Measurements from ENCODE around the gene MSANTD1. TPM values are rescaled to one million over a fixed set of nuclear protein-coding genes. Genes with fewer than 3 reads are reported as not detected.

Gene MSANTD1
- total RNA-seq, 2 donors from 2014 or later: 1.5 to 1.7 TPM

DNA sequence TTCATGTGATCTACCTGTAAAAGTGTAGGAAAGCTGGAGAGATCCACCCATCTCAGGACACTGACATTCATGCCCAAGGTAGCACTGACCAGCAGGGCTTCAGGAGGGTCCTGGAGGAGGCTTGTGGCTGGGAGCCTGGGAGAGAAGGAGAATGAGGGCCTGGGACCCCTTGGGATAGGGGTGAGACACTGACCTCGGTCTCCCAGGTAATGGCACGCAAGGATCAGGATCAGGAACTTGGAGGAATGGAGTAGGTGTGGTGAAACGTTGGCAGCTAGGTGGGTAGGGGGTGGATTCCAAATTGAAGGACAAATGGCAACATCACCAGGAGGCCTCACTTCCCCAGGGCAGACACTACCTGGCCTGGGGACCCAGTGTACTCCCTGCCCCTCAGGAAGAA lies 31.5 kb downstream of the MSANTD1 start:
- no peak for DNase-seq
- H3K4me3 Mint-ChIP-seq: no peak overlapping the region
- H3K9me3 ChIP-seq (ENCODE audit: control insufficient read depth, low read length, poor library complexity, severe bottlenecking): no peaks in the 10 kb centered on the region
- peaks cover 4% of the 10 kb centered on the region for H3K4me1 Mint-ChIP-seq
- peaks cover 32% of the 10 kb centered on the region for H3K27me3 Mint-ChIP-seq
- ATAC-seq: no peak
- H3K36me3 Mint-ChIP-seq (ENCODE audit: low read depth): no peaks in the 10 kb centered on the region
- H3K27ac Mint-ChIP-seq: no peak overlapping the region

DNA sequence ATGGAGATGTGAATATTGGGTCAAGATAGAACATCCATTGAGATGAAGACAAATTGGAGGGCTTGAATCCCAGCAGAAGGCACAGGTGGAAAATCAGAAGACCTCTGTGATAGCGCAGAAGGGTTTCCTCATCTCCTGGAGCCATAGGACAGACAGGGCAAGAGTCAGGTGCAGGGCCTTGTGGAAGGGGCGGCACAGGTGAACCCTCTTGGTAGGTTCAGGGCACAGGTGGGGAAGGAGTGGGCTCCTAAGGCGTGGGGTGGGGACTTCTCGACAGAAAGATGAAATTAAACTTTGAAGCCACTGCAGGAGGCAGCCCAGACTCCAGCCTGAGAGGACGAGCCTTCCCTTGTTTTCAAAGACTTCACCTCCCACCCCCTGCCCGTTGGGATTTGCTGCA lies 34.5 kb downstream of the MSANTD1 start:
- Mint-ChIP-seq H3K4me1 (peaks cover 3% of the 10 kb centered on the region), H3K4me3 (no peak overlapping the region), H3K36me3 (ENCODE audit: low read depth) (no peaks in the 10 kb centered on the region), H3K27me3 (peaks cover 40% of the 10 kb centered on the region), H3K27ac (no peak overlapping the region)
- no peaks in the 10 kb centered on the region for H3K9me3 ChIP-seq (ENCODE audit: control insufficient read depth, low read length, poor library complexity, severe bottlenecking)
- DNase-seq (no peak), ATAC-seq (no peak)

DNA sequence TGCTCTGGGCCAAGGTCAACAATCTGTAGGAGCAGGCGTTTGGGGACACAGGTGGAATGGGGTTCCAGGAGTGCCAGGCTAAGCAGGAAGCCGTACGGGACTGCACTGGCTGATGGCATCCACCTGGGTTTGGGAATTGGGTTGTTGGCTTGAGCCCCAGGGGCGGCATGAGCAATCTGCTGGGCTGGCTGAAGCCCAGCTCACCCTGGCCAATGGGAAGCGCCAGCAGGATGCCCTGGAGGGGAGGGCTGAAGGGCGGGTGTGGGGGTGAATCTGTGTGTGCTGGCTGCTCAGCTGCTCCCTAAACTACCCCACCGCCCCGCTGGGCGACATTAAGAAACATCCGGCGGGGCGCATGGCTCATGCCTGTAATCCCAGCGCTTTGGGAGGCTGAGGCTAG lies 35.0 kb downstream of the MSANTD1 start:
- Mint-ChIP-seq H3K36me3 (ENCODE audit: low read depth) (no peaks in the 10 kb centered on the region), H3K27me3 (peaks cover 43% of the 10 kb centered on the region), H3K27ac (no peak overlapping the region), H3K4me3 (no peak overlapping the region), H3K4me1 (peaks cover 3% of the 10 kb centered on the region)
- DNase-seq: no peak
- no peak for ATAC-seq
- no peaks in the 10 kb centered on the region for H3K9me3 ChIP-seq (ENCODE audit: control insufficient read depth, low read length, poor library complexity, severe bottlenecking)

DNA sequence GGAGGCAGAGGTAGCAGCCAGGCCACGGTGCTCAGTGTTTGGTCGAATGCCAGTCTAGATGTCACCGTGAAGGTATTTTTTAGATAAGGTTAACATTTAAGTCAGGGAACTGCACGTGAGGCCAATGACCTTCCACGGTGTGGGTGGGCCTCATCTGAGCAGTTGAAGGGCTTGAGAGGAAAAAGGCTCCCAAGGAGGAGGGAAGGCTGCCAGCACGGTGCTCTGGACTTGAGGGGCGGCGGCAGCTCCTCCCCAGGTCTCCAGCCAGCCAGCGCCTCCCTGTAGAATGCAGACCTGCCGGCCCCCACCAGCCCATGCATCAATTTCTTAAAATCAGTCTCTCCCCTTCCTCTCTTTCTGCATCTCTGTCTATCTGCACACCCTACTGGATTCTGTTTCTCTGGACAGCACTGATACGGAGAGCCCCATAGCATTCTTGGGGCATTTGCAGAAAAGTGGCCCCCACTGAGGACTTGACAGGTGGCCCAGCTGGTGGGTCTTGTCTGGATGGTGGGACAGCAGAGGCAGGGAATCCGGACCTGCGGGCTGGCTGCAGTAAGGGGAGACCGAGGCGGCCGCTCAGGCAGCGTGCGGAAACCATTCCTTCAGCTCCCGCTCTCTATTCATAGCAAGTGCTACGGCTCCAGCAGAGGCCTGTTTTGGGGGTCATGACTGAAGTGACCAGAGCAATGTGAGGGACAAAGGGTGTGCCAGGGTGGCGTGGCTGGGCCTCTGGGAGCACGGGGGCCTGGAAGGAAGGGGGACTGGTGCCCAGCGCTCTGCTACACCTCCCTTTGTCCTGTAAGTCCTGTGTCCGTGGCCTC lies 36.0 kb downstream of the MSANTD1 start:
- ATAC-seq (no peak), DNase-seq (no peak)
- Mint-ChIP-seq H3K27ac (no peak overlapping the region), H3K4me1 (peaks cover 3% of the 10 kb centered on the region), H3K36me3 (ENCODE audit: low read depth) (no peaks in the 10 kb centered on the region), H3K4me3 (no peak overlapping the region), H3K27me3 (peaks cover 49% of the 10 kb centered on the region)
- no peaks in the 10 kb centered on the region for H3K9me3 ChIP-seq (ENCODE audit: control insufficient read depth, low read length, poor library complexity, severe bottlenecking)

DNA sequence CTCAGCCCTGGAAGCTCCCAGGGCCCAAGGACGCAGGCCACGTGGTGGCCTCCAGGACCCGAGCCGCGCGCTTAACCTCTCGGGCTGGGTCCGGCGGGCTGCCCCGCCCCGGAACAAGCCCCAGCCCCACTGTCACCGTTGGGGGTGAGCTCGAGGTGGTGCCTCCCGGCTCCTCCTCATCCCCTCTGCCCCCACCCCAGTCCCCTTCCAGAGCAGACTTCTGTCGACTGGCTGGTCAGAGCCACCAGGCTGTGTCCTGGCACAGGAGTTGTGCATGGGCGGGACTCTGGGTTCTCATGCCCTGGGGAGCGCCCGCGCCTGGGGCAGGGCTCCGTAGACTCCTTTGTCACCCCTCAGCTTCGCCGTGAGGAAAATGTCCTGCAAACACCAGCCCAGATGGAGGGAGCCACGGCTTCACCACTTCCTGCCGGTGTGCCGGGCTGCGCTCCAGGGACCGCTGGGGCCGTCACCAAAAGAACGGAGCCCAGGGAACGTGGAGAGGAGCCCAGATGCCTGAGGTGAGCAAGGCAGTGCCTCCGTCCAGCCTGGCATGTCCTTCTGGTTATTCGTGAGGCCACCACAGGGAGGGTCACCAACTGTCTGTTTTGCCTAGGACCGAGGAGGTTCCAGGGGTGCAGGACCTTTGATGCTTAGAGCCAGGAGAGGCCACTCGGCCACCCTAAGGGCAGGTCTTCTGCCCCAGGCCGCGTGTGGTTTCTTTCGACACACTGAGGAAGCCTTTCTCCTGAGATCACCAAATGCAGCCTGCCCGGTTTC lies 36.8 kb downstream of the MSANTD1 start:
- H3K27me3 Mint-ChIP-seq: peaks cover 53% of the 10 kb centered on the region
- H3K36me3 Mint-ChIP-seq (ENCODE audit: low read depth): no peaks in the 10 kb centered on the region
- no peak overlapping the region for H3K4me3 Mint-ChIP-seq
- H3K27ac Mint-ChIP-seq: no peak overlapping the region
- ATAC-seq (peak; percentile 59), DNase-seq (no peak)
- H3K4me1 Mint-ChIP-seq: peaks cover 3% of the 10 kb centered on the region
- H3K9me3 ChIP-seq (ENCODE audit: control insufficient read depth, low read length, poor library complexity, severe bottlenecking): no peaks in the 10 kb centered on the region

DNA sequence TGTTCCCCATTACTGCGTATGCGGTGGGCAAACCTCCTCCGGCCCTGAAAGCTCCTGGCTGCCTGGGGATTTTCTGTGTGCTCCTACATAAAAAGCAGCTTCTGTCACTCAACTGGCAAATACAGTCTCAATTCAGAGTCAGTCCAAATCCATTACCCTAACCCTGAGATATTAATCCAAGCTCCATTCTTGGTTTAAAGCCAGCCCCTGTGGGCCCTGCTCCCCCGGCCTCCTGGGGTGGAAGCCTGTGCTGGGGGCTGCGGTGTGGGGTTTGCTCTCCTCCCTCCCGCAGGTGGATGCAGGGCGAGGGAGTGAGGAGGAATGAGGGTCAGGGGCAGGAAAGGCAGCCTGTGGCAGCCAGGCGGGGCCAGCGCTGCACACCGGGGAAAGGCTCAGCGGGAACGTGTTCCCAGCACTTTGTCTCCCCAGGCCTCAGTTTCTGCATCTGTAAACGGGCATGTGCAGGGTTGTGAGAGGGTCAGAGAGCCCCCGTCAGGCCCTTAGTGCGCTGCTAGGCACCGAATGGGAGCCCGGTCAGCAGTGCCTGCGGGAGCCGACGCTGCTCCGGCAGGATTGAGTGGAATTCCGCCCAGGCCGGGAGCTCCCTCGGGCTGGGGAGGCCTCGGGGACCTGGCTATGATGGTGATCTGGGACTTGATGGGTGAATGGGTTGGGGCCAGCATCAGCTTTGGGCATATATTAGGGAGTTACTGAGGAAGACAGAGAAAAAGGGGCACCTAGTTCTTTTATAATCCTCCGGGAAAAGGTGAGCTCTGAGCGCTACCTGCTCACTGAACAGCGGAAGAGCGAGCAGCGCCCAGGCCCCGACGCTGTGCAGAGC lies 37.6 kb downstream of the MSANTD1 start:
- no peaks in the 10 kb centered on the region for H3K9me3 ChIP-seq (ENCODE audit: control insufficient read depth, low read length, poor library complexity, severe bottlenecking)
- no peak overlapping the region for H3K4me3 Mint-ChIP-seq
- no peaks in the 10 kb centered on the region for H3K36me3 Mint-ChIP-seq (ENCODE audit: low read depth)
- H3K27me3 Mint-ChIP-seq: peaks cover 49% of the 10 kb centered on the region
- H3K4me1 Mint-ChIP-seq: peaks cover 4% of the 10 kb centered on the region
- DNase-seq (no peak), ATAC-seq (no peak)
- no peak overlapping the region for H3K27ac Mint-ChIP-seq

DNA sequence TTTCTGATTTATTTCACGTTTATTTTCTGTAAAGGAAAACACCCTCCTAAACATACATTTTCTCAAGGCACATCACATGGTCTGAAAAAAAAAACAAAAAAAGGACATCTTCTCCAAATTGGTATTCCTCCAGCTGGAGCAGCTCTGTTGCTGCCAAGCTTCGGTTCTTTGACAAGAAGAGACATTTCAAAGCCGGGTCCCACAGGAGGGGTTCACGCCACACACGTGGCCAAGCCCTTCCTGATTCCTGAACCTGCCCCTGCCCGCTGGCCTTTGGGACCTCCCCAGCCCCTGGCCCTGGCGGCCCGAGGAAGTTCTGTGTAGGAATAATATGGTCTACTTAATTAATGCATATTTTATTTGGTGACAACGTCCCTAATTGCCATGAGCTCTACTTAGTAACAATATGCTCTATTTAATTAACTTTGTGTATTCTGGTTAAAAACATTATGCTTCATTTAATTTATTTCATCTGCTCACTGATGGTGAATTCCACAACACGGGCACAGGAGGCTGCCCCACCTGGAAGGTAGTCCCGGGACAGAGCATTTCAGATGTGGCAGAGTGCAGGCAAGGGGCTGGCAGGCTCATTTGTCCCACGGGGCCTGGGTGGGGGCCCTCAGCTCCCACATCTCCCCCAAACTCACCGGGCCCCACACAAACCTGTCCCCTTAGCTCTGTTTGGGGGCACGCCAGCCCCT lies 38.5 kb downstream of the MSANTD1 start:
- DNase-seq (no peak), ATAC-seq (no peak)
- Mint-ChIP-seq H3K27ac (no peak overlapping the region), H3K36me3 (ENCODE audit: low read depth) (no peaks in the 10 kb centered on the region), H3K4me3 (no peak overlapping the region), H3K4me1 (peaks cover 8% of the 10 kb centered on the region), H3K27me3 (peaks cover 52% of the 10 kb centered on the region)
- no peaks in the 10 kb centered on the region for H3K9me3 ChIP-seq (ENCODE audit: control insufficient read depth, low read length, poor library complexity, severe bottlenecking)

DNA sequence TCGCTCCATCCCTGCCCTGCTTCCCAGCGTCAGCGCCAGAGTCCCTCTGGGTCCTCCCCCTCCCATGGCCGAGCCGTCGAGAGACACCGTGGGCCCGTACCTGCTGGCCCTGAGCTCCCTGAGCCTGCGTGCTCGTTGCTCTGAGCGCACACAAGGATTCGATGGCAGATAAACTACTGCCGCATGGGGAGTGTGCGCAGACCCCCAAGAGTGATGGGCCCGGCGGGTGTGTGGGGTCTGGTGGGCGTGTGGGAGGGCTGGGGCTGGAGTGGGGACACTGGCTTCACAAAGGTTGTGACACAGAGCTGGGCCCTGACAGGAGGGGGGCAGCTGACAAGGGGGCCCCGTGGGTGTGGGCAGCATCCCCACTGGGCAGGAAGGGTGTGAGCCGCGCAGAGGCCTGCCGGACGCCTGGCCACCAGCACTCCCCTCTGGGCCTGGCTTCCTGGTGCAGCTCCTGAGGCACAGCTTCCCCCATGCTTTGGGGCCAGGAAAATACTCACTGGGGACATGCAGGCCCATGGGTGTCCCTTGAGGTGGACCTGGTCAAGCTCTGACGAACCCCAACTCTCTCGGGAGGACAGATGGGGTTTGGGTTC lies 39.1 kb downstream of the MSANTD1 start:
- peaks cover 48% of the 10 kb centered on the region for H3K27me3 Mint-ChIP-seq
- peaks cover 8% of the 10 kb centered on the region for H3K4me1 Mint-ChIP-seq
- no peaks in the 10 kb centered on the region for H3K36me3 Mint-ChIP-seq (ENCODE audit: low read depth)
- no peak for DNase-seq
- H3K4me3 Mint-ChIP-seq: no peak overlapping the region
- H3K9me3 ChIP-seq (ENCODE audit: control insufficient read depth, low read length, poor library complexity, severe bottlenecking): no peaks in the 10 kb centered on the region
- no peak overlapping the region for H3K27ac Mint-ChIP-seq
- ATAC-seq: no peak

DNA sequence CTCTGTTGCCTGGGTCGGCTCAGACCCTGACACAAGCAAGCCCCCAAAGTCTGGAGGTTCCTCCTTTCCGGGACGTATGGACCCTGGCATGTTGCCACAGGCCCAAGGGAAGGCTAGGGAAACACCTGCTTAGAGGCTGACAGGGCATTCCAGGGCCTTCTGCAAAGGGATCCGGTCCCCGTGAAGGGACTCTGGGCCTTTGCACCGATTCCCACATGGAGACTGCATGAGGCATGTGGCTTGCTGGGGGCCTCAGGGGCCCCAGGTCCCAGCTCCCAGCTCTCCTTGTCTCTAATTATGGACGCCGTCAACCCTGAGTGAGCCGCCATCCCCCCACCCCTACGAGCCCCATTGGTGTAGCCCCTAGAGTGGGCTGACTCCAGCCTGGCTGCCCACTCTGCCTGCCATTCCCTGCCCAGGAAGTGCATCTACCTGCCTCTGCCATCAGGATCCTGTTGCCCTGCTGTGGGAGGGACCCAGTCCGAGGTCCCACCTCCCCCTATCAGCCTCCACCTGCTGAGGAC lies 39.7 kb downstream of the MSANTD1 start:
- Mint-ChIP-seq H3K36me3 (ENCODE audit: low read depth) (no peaks in the 10 kb centered on the region), H3K27ac (no peak overlapping the region), H3K27me3 (peaks cover 42% of the 10 kb centered on the region), H3K4me3 (no peak overlapping the region), H3K4me1 (peaks cover 11% of the 10 kb centered on the region)
- no peaks in the 10 kb centered on the region for H3K9me3 ChIP-seq (ENCODE audit: control insufficient read depth, low read length, poor library complexity, severe bottlenecking)
- DNase-seq (no peak), ATAC-seq (no peak)

DNA sequence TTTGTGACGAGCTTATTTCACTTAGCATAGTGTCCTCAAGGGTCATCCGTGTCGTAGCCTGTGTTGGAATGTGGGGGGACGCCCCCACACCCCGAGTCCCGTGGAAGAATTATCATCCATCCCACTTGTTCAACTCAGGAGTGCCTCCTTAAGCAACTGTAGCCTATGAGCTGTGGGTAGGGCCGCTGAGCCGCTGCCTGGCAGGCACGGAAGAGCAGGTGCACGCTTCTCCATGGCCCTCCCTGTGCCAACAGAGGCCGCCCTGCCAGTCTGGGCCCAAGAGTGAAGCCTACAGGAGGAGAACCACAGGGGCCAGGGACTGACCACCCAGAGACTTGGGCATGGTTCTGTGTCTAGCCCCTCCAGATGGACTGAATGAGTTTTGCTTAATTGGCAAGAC lies 41.5 kb downstream of the MSANTD1 start:
- no peaks in the 10 kb centered on the region for H3K9me3 ChIP-seq (ENCODE audit: control insufficient read depth, low read length, poor library complexity, severe bottlenecking)
- no peak for DNase-seq
- peaks cover 34% of the 10 kb centered on the region for H3K27me3 Mint-ChIP-seq
- ATAC-seq: no peak
- no peak overlapping the region for H3K4me3 Mint-ChIP-seq
- no peak overlapping the region for H3K27ac Mint-ChIP-seq
- H3K4me1 Mint-ChIP-seq: peaks cover 17% of the 10 kb centered on the region
- H3K36me3 Mint-ChIP-seq (ENCODE audit: low read depth): no peaks in the 10 kb centered on the region

DNA sequence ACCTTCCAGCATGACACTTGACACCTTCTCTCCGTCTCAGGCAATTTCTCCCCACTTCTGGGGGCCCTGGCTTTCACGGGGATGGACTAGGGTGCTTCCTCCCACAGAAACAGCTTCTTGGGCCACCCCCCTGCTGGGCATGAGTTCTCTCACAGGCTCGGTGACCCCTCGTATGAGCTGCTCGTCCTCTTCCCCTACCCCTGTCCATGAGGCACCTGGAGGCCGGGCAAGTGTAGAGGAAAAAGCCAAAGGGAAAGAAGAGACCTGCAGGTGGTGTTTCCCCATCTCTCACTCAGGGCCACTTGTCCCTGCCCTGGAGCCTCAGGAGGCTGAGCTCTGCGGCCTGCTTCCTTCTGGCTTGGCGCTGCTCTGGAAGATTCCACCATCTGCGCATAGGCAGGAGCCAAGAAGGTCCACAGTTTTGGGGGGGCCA lies 41.9 kb downstream of the MSANTD1 start:
- Mint-ChIP-seq H3K4me1 (peaks cover 17% of the 10 kb centered on the region), H3K27ac (no peak overlapping the region), H3K27me3 (peaks cover 34% of the 10 kb centered on the region), H3K36me3 (ENCODE audit: low read depth) (no peaks in the 10 kb centered on the region), H3K4me3 (no peak overlapping the region)
- DNase-seq: no peak
- no peaks in the 10 kb centered on the region for H3K9me3 ChIP-seq (ENCODE audit: control insufficient read depth, low read length, poor library complexity, severe bottlenecking)
- no peak for ATAC-seq

DNA sequence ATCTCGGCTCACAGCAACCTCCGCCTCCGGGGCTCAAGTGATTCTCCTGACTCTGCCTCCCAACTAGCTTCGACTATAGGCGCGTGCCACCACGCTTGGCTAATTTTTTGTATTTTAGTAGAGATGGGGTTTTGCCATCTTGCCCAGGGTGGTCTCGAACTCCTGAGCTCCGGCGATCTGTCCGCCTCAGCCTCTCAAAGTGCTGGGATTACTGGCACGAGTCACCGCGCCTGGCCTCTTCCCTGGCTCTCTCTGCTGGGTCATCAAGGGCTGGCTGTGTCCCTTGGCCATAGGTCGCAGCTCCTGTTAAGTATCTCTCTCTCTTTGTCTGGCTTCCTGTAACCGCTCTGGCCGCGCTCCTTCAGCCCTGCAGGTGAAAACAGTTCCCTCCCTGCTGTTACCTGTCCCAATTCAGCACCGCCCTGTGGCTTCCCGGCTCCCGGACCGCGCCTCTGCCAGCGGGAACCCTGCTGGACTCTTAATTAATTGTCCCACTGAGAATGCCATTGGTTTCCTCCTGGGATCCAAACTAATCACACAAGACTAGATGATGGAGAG lies 42.5 kb downstream of the MSANTD1 start:
- H3K4me1 Mint-ChIP-seq: peaks cover 17% of the 10 kb centered on the region
- H3K9me3 ChIP-seq (ENCODE audit: control insufficient read depth, low read length, poor library complexity, severe bottlenecking): no peaks in the 10 kb centered on the region
- H3K27me3 Mint-ChIP-seq: peaks cover 34% of the 10 kb centered on the region
- peak overlapping the region; percentile 98 for H3K4me3 Mint-ChIP-seq
- H3K36me3 Mint-ChIP-seq (ENCODE audit: low read depth): no peaks in the 10 kb centered on the region
- peak overlapping the region; percentile 81 for H3K27ac Mint-ChIP-seq
- ATAC-seq (no peak), DNase-seq (no peak)

Data from T-helper 17 cell (primary cell).